Putamen (tissue), 1 donor: Measurements from ENCODE around the gene PTEN.
"Not testable (repeated sequence)": the region's sequence is repeated elsewhere in the genome, so short reads cannot be mapped to it uniquely, and the experiment has no call there.

ENCODE experiments used
- DNase-seq: peaks from one replicate; pipeline ENCODE4 v3.0.0-alpha.2; 2016; ENCODE audit warnings: low spot score

Gene PTEN

DNA sequence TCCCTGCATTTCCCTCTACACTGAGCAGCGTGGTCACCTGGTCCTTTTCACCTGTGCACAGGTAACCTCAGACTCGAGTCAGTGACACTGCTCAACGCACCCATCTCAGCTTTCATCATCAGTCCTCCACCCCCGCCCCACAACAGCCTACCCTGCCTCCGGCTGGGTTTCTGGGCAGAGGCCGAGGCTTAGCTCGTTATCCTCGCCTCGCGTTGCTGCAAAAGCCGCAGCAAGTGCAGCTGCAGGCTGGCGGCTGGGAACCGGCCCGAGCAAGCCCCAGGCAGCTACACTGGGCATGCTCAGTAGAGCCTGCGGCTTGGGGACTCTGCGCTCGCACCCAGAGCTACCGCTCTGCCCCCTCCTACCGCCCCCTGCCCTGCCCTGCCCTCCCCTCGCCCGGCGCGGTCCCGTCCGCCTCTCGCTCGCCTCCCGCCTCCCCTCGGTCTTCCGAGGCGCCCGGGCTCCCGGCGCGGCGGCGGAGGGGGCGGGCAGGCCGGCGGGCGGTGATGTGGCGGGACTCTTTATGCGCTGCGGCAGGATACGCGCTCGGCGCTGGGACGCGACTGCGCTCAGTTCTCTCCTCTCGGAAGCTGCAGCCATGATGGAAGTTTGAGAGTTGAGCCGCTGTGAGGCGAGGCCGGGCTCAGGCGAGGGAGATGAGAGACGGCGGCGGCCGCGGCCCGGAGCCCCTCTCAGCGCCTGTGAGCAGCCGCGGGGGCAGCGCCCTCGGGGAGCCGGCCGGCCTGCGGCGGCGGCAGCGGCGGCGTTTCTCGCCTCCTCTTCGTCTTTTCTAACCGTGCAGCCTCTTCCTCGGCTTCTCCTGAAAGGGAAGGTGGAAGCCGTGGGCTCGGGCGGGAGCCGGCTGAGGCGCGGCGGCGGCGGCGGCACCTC, at the start of gene PTEN, which contains the start of gene KLLN:
TSS of gene PTEN (plus strand) at position 573 of the 891 bp plus-strand sequence. CDS start 845 bp downstream, outside the sequence.
TSS of gene KLLN (minus strand) at position 481 of the 891 bp plus-strand sequence. CDS start 1,046 bp downstream, outside the sequence.
- peak; percentile 91 for DNase-seq

- no peak for DNase-seq
These were observed 47.1 kb upstream of the PTEN start for GRCh38 chr10:87816163-87816897.

GRCh38 chr10:87816898-87817608, 46.4 kb upstream of the PTEN start:
- no peak for DNase-seq

DNA sequence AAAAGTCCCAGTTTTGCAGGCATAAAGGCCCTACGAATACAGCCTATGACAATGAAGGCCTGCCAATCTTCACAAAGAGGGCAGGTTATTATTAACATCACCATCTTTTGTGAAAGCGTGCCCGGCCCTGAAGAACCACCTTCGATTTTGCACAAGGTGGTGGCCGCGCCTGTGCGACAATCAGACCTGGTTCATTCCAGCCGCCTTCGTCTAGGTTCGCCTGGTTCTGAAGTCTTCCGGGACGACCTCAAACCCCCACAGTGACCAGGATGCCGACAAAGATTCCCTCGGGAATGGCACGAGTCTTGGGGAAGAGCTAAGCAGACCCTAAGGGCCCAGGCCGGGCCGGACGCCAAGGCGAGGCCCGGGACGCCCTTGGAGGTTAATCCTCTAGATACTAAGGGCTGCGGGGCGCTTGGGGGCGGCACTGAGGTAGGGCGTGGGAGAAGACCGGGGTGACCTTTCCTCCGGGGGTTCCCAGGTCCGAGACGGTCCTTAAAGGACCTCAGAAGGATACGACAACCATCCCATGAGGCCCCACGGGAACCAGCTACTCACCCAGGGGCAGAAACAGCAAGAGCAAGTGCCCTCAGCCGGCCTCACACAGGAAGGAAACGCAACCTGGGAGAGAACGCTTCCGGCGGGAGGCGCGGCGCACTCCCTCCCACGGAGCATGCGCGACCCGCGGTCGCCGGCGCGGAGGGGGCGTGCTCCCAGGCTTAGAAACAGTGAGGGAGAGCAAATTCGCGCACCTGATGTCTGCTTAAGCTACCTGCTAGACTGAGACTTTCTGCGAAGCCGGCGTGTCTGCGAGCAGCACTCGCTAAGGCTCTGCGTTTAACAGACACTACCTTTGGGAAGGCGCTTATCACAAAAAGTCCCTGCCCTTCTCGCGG, 45.6 kb upstream of the PTEN start, which contains the start of gene ATAD1:
TSS of gene ATAD1 (minus strand) at position 618 of the 896 bp plus-strand sequence. CDS start 3,627 bp downstream, outside the sequence.
- peak; percentile 87 for DNase-seq

- DNase-seq, result peak; percentile 59
These were observed 44.7 kb upstream of the PTEN start for GRCh38 chr10:87818505-87819288.

DNA sequence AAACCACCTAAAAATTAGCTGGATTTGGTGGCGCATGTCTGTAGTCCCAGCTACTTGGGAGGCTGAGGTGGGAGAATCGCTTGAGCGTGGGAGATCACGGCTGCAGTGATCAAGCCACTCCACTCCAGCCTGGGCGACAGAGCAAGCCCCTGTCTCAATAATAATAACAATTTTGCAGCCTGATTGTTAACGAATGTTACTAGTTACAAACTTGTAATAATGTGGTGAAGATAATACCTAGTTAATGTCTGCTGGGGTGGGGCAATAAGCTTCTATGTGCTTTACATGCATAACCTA, 44.2 kb upstream of the PTEN start:
- no peak for DNase-seq

DNA sequence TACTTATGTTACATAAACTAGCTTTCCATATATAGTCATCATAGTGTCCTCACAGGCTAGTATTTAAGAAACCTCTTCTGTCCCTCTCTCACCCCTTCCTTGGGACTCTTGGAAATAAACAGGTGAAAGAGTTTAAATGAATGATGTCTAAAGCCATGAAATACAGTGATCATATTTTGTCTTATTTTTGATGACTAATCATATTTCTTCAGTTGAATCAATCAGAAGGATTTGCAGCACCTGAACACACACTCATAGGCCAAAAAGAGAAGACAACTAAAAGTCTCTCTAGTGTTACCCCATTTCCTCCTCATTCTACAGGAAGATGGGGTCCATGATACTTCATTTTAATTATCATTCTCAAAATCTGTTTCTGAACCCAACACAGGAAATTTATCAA, 36.8 kb upstream of the PTEN start:
- no peak for DNase-seq

DNA sequence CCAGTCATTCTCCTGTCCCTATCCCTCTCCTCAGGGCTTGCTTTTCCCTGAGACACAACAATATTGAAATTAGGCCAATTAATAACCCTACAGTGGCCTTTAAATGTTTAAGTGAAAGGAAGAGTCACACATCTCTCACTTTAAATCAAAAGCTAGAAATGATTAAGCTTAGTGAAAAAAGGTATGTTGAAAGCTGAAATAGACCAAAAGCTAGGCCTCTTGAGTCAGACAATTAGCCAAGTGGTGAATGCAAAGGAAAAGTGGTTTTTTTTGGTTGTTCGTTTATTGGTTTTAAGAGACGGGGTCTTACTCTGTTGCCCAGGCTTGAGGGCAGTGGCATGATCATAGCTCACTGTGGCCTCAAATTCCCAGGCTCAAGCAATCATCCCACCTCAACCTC, 35.7 kb upstream of the PTEN start:
- no peak for DNase-seq

DNA sequence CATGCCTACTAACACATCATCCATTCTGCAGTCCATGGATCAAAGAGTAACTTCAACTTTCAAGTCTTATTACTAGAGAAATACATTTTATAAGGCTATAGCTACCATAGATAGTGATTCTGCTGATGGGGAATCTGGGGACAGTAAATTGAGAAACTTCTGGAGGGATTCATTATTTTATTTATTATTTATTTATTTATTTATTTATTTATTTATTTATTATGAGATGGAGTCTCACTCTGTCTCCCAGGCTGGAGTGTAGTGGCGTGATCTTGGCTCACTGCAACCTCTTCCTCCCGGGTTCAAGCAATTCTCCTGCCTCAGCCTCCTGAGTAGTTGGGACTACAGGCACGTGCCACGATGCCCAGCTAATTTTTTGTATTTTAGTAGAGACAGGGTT, 34.4 kb upstream of the PTEN start:
- DNase-seq, result not testable (repeated sequence)

GRCh38 chr10:87829986-87830729, 33.3 kb upstream of the PTEN start:
- DNase-seq, result no peak

DNA sequence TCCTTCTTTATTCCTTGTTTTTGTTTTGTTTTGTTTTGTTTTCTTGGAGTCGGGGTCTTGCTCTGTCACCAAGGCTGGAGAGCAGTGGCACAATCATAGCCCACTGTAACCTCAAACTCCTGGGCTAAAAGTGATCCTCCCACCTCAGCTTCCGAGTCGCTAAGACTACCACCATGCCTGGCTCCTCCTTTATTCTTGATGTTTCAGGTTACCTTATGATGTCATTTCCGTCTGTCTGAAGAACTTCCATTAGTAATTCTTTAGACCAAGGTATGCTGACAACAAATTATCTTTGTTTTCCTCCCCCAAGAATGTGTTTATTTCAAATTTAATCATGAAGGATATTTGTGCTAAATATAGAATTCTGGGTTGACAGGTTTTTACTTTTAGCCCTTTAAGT, 27.3 kb upstream of the PTEN start:
- DNase-seq, result no peak

DNA sequence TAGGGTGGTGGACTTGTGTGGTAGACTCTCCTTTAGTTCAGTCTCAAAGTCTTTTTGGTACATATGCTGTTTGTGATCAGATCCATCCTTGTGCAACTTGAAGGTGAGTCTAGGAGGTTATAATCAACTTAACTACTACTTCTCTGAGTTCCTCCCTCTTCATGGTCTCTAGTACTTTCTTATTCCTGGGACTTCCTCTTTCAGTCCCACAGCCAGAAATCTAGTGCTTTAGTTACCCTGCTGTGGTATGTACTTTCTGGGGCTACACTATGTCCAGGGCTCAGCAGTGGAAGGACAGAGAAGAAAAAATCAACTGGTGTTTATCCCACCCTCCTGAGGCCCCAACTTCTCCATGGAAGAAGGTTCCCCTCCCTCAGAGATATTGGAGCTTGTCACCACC, 26.0 kb upstream of the PTEN start:
- DNase-seq, result no peak

DNA sequence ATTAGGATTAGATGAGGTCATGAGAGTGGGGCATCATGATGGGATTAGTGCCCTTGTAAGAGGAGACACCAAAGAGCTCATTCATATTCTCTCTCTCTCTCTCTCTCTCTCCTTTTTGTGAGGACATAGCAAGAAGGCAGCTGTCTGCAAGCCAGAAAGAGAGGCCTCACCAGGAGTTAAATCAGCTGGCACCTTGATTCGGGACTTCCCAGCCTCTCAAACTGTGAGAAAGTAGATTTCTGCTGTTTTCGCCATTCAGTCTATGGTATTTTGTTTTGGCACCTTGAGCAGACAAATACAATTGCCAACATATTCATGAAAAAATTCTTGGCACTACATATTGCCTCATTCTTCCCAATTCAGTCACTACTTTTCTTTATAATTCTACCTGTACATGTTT, 24.8 kb upstream of the PTEN start:
- no peak for DNase-seq

DNA sequence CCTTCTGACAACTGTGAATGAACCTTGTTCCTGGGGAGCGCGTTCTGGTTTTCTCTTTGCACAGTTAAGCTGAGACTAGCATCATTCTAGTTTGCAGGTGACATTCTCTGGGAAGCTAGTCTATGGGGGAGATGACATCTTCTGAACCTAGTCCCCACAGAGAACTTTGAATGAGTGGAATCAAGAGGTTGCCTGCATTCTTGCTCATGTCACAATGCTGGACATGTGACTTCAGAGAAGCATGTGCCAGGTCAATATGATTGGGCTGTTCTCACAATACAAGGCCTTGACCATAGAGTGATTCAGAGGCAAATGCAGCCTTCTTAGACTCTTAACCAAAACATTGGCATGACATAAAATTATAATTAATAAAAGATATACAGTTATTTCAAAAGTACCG, 22.2 kb upstream of the PTEN start:
- no peak for DNase-seq

DNA sequence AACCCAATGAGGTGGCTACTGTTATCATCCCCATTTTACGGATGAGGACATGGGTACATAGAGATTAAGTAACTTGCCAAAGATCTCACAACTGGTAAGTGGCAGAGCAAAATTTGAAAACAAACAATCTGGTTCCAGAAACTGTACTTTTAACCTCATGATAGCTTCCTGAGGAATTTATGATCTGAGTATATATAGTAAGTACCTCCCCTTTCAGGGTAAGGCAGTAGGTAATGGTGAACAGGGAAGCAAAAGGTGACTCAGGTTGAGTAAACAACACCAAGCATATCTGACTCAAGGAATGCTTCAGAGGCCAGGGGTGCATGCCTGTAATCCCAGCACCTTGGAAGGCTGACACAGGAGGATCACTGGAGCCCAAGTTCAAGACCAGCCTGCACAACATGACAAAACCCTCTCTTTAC, 21.2 kb upstream of the PTEN start:
- no peak for DNase-seq

DNA sequence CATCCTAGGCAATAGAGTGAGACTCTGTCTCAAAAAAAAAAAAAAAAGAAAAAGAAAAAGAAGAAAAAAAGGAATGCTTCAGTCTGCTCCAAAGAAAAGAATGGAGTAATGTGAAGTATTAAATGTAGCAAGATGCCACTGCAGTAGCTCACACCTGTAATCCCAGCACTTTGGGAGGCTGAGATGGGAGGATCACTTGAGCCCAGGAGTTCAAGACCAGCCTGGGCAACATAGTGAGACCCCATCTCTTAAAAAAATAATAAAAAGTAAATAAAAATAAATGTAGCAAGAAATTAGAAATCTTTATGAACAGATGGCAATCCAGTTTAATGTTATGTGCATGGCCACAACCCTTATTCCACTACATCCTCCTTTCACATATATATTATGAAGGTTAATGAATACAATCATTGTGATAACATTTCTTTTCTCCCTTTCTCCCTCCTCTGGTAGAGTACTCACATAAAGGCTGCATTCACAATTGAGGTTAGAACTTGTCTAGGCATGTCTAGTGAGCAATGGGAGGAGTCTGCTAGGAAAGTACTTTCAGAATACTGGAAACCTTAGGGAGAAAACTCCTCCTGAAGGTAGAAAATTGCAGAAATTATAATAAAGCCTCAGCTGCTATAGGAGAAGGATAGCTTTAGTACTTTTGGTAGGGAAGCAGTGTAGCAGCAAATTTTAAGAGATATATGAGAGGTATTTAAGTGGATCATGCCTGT, 20.5 kb upstream of the PTEN start:
- DNase-seq, result no peak

DNA sequence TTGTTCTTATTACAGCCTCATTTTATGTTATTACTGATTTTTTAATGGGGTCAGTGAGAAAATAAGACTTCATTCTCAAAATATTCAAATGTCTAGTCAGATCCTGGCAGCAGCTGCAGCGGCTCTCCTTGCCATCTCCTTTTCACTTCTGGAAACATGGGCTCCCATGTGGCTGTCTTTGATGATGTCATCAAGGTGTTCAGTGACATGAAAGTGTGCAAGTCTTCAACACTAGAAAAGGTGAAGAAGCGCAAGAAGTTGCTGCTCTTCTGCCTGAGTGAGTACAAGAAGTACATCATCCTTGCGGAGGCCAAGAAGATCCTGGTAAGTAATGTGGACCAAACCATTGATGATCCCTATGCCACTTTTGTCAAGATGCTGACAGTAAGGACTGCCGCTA, 19.7 kb upstream of the PTEN start:
- DNase-seq, result no peak

GRCh38 chr10:87844837-87845623, 18.4 kb upstream of the PTEN start:
- no peak for DNase-seq
